Inferior parietal cortex (tissue), 1 donor: Measurements from ENCODE around the gene RAI1.

Experiments used
- DNase-seq: peaks from one replicate; pipeline ENCODE4 v3.0.0-alpha.2; 2016; ENCODE audit errors: extremely low spot score

The RAI1 gene

DNA sequence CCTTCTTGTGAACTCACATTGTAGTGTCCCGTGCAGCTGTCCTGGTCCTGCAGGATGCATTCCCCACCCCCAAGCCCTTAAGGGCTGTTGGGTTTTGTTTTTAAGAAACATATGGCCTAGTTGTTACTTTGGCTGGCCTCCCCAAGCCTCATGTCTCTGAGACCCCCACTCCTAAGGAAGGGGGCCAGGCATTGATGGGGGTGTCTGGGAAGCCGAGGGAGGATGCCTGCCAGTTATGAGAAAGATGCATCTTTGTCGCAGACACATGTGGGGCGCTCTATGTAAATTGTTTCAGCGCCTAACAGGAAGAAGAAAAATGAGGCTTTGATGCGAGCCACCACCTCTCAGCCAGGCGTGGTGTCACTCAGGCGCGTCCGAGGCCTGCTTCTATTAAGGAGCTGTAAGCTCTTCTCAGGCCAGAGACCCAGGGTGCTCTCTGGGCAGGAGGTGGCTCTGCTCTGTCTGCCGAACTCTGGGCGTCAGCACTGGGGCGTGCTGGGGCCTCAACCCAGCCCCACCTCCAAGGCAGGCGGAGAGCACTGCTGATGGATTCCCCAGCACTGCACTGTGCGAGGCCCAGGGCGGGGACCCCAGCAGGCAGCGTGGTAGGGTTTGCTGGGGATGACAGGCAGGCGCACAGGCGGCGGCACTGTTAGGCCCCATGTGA is 85.0 kb downstream of the RAI1 start:
- DNase-seq, result no peak

DNA sequence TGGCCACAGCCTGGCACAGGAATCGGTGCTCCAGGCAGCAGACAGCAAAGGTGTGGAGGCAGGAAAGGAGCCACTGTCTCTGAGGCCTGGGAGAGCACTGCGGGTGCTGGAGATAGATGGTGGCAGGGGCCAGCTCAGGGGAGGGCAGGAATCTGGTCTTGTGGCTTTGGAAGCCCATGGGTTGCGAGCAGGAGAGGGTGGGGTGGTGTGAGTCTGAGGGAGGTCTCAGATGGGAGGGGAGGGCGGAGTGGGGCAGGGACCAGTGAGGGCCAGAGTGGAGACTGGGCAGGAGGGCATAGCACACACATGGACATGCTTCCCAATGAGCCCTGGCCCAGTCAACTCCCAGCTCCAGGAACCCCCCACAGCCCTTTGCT is 85.5 kb downstream of the RAI1 start:
- DNase-seq, result no peak

DNA sequence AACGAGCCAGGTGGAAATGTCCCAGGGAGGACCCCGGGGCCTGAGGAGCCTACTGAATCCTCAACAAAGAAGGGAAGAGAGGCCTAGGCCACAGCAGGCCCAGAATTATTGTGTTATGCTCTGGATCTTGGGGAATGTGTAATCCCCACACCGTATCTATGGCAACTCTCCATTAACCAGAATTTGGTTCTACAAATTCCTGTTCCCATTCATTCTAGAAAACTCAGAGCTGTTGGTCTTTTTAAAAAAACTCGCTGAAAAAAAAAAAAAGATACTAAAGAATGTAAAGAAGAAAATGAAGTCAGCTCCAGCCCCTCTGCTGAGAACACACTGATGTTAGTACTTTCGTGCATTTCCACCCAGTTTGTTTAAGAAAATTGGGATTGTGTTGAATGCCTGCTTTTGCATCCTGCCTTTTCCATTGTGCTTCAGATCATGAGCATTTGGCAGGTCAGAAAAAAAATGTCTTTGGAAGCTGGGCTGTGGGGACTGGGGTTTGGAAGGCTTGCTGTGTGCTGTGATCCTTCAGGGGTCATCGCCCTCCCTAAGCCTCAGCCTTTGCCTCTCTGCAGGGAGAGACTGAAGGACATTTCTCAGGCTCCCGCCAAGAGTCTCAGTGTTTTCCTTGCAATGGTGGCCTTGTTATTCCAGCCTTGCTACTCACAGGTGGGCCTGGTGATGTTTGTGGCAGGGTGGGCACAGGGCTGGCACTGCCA is 86.1 kb downstream of the RAI1 start:
- no peak for DNase-seq

DNA sequence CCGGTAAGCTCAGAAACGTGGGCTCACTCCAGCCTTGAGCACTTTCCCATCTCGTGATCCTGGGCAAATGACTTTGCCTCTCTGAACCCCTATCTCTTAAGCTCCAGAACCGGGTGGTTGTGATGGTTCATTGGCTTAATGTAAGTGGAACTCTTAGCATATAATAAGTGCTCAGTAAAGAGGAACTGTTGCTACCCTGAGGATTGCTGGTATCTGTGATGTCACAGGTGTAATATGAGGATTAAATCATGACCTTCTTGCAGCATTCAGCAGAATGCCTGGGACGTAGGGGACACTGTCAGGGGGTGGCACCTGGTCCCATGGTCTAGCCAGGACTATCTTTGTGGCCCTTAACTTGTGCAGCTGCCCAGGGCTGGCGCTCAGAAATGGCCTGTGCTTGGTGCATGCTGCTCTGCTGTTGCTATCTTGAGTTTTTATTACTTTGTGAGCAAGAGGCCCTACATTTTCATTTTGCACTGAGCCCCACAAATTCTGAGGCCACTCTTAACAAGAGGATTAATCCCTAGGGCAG is 86.7 kb downstream of the RAI1 start:
- no peak for DNase-seq

DNA sequence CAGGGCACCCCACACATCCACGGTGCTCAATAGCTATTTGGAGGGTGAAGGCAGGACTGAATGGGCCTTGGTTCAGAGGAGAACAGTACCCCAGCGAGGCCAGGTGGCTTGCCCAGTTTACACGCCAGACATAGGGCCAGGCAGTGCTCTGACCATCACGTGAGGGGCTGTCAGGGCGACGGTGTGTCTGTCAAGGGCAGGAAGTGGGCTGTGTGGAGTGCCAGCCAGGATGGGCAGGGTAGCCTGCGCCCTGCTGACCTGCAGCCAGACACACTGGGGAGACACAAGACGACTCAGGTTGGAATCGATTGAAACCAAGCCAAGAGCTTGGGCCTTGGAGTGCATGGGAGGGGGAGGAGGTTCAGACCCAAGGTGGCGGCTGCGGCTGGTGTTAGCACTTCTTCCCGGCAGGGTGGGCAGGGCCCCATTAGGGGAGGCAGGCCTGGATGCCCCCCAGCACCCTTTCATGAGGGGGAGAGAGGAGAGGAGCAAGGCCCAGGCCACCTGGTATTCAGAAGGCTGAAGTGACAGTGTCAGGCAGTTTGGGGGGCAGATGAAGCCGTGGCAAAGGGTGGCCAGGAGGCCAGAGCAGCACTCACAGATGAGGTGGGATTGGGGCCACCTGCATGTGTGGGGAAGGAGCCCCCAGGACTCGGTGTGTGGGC is 87.3 kb downstream of the RAI1 start:
- DNase-seq, result no peak

DNA sequence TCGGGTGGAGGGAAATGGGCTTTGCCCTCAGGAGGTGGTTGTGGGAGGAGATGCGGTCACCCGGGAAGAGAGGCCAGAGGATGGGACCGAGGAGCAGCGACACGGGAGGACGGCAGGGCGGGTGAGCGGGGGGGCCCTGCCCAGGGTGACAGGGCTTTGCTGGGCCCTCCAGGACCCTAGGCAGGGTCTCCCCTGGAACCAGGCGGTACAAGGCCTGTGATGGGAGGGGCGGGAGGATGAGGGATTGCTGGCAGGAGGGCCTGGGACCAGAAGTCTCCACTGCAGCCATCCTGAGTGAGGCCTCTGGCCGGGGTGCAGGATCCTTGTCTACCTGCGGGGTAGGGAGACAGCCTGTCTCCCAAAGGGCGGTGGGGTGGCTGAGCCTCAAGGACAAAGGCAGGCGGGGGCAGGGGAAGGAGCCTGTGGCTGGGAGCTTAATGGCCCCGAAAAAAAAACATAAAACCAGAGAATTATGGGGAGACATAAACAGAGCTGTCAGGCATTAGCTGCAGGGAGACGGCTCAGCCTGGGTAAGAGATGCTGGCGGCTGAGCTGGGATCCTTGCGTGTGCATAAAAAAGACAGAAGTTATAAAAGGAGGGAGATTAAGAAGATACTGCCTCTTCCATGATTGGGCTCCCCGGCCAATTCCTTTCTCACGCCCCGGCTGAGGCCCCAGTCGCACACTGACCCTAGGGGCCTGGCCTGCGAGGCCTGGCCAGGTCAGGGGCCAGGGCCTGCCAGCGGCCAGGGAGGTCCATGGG is 88.8 kb downstream of the RAI1 start:
- DNase-seq, result no peak

DNA sequence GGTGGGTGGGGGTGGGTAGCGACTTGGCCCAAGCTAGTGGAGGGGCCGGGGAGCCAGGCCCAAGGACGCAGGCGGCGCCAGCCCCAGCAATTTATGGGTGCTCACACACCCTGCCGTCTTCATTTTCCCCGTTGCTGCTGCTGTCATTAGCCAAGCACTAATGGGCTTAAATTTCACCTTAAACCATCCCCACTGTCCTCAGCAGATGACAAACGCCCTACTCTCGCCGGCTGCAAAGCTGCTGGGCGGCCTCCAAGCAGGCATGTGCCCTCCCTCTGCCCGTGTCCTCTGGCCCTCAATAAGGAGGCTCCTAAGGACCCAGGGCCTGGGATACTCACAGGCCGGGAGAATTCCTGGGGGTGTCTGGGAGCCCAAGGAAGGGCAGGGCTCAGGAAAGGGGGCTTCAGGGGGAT is 89.4 kb downstream of the RAI1 start:
- no peak for DNase-seq

DNA sequence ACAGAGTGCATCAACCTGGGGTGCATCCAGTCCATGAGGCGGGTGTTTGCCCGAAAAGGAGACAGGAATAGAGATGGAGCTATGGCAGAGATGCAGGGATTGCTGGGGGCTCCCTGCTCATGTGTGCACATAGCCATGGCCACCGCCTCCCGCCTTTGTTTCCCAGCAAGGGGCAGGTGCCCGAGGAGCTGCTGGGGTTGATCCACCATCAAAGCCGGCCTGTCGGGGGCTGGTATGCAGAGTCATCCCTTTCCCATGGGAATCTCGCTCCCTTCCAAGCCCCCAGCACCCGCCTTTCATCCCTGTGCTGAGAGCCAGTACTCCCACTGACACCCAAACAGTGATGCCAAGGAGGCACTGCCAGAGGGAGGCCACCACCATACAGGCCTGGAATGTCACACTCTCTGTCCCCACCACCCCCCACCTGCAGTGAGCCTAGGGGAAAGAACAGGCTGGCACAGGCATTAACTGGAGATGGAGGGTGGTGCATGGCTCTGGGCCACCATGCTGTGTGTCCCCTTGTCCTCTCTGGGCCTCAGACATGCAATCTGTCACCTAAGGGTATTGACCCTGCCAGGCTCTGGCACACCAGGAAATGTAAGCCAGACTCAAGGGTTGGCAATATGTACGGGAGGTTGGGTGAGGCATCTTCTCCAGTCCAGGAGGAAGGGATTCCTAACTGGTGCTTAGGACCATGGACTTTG is 90.4 kb downstream of the RAI1 start:
- no peak for DNase-seq

DNA sequence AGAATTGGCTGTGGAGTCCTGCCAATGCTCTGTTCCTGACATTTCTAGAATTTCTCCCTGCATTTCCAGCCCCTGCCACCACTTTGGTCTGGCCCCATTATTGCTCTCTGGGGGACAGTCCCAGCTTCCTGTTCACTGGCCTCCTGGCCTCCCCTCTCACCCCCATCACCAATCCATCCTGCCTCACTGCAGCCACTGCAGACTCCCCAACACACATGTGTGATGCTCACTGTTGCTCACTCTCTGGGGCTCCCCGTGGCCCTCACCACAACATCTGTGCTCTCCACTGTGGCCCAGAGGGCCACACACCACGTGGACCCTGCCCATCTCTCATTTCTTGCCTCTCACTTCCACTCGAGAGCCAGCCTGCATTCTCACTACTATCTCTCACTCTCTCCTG is 91.0 kb downstream of the RAI1 start:
- DNase-seq, result no peak

DNA sequence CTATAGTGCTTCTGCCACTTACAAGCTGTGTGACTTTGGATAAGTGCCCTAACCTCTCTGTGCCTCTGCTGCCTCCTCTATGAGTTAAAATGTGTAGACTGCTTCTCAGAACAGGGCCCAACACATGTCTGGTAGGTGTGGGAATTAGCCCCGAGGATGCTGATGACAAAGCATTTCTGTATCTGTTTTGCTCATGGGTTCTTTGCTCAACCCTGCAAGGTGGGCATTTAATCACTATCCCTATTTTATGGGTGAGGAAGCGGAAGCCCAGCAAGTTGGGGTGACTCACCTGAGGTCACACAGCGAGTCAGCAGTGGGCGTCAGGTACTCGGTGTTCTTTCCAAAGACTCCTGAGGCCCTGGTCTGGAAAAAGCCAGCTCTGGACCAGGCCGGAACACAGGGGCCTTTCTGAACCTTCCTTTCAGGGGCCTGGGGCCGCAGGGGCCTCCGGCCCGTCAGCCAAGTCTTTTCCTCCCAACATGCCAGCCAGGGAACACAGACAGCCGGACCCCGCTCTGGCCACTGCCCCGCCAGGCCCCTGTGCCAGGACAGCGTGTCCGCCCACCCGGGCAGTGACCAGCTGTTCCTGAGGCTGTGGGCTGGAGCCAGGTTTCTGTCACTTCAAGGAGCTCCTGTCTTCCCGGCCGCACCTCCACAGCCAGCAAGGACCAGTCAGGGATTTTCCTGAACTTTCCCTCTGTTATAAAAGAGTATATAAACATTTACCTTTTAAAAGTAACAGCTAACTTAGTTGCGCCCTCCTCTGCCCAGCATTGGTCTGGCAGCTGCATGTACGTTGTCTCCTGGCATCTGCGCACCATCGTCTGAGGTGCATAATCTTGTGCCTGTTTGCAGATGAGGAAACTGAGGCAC is 93.0 kb downstream of the RAI1 start:
- DNase-seq, result no peak

DNA sequence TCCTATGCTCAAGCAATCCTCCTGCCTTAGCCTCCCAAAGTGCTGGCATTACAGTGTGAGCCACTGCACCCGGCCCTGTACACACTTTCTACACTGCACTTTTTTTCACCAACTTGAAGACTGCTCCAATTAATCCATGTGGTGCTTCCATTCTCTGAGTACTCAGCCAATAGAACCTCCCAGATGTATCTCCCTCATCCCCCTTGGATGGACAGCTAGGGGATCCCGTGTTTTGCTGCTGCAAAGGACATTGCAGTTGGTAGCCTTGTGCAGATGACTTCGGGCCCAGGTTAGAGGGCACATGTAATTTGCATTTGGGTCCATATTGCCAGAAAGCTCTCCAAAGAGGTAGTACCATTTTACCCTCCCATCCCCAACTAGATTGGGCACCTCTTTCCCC is 95.6 kb downstream of the RAI1 start:
- DNase-seq, result no peak

DNA sequence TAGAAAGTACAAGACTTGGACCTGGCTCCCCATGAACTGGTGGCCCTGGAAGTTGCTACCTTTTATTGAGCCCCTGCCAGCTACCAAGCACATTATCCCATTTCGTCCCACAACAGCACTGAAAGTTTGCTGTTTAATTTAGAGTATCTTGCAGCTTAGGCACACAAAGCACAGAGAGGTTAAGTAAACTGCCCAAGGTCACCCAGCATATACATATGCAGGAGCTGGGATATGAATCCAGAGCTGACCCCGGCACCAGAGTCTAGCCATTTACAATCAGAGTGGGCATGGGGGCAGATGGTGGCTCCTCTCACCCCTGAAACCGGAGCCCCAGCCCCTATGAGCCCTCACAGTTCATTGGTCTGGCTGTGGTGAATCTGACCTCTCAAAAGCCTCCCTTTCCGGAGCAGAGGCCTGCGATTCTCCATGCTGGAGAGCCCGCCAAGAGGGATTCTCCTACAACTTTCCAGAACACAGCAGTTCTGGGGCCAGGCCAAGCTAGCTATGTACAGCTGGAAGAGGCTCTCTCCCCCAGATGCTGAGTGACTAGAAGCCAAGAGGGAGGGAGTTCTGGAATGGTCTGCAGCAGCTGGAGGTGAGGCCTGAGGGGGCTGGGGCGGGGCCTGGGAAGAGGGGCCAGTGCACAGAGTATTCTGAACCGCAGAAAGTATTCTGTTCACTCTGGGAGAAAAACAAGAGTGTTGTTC is 97.2 kb downstream of the RAI1 start:
- no peak for DNase-seq

DNA sequence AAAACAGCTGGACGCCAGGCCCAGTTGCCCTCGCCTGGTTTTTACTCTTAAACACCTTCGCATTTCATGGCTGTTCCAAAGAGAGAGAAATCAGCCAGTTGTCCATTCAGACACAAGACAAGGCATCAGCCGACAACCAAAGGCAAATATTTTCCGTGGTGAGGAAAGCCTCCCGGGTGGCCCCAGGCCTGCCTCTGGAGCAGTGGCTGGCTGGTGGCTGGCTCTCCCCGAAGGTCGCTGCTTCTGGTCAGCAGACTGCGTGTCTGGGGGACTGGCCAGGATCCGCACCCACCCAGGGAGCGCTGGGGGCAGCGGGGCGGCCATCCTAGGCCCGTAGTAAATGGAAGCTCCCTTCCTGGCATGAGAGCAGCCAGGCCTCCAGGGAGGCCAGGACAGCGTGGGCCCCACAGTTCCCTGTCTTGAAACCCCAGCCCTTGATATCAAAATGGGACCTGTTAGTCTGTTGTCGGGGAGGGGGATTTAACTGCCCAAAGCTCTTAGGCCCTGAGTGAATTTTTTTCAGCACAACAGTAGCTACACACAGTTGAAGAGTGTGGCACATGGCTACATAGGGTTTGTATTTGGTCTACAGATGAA is 97.9 kb downstream of the RAI1 start:
- no peak for DNase-seq

DNA sequence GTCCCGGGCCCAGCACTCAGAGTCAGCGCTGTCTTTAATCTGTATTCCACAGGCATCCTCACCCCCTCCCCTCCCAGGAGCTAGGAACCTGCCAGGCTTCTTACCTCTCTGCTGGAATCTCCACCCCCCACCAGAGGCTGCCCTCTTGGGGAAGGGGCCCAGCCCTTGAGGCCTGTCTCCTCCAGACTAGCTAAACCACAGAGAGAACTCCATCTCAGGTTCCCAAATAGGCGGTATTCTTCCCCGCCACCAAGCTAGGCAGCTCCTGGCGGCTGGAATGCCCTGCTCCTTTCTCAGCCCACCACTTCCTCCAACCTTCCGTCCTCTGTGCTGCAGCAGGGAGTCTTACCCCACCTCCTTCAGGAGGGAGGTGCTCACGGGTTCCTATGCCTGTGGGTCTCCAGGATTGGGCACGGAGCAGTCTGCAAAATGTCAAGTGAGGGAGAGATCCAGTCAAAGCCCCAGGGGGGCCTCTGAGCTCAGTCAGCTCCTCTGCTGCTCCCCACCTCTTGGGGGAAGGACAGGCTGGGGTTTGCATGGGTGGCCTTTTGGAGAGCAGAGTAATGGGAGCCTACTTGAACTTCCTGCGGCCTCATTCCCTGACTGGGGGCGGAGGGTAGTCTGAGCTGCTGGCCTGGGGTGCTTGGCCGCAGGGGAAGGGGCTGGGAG is 99.8 kb downstream of the RAI1 start:
- no peak for DNase-seq

DNA sequence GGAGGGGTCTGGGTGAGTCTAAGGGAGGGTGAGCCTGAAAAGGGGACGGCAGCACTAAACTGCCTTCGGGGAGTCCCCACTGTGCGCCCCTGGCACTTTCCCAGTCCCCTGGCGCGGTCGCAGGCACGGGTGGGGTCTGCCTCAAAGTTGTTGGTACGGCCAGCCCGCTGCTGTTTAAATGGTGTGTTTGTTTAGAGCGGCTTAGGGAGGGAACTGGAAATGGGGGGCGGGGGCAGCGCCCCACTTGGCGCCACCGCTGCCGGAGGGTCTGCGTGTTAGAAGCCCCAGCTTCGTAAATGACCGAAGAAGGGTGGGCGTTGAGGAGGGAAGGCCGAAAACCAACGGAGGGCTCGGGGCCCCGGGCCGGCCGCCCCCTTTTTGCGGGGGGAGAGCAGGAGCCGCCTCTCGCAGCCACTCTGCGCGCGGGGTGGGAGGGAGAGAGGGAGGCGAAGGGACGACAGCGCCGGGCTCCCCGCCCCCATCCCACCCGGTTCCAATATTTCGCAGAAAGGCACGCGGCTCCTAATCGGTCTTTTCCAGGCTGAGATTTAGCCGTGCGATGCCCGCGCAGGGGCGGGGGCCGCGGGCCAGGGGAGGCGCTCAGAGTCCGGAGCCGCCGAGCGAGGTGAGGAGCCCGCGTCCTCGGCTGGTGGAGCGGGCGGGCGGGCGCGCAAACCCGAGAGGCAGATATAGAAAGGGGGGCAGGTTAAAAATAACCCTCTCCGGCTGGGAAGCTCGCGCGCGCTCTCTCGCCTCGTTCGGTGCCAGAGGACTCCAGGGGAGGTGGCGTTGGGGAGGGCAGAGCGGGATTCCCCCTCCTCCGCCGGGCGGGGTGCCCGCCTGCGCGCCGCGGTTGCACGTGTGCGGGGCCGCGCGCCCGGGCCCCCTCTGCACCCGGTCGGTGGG is 100.6 kb downstream of the RAI1 start:
- DNase-seq, result peak; percentile 73

DNA sequence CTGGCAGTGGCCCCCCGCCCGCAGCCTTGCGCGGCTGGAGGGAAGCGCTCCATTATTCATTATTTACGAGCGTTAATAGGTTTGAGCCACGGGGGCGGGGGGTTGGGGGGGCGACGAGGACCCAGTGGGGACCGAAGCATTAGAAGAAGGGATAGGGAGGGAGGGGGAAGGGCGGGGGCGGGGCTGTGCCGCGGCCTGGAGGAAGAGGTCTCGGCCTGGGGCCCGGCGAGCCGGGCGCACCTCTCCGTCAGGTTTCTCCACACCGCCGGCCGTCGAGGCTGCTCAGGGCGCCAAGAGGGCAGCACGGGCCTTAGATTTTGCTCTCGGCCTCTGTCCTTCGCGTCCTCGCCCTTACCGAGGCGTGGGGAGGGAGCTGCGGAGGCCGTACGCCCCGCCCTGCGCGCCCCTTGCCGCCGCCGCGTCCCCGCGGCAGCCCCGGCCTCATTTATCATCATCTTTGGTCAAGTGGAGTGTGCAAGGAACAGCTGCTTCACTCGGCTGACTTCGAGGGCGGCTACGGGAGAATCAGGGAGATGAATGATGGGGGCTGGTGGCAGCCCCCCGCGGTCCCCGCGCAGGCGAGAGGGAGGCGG is 101.4 kb downstream of the RAI1 start:
- DNase-seq, result no peak

DNA sequence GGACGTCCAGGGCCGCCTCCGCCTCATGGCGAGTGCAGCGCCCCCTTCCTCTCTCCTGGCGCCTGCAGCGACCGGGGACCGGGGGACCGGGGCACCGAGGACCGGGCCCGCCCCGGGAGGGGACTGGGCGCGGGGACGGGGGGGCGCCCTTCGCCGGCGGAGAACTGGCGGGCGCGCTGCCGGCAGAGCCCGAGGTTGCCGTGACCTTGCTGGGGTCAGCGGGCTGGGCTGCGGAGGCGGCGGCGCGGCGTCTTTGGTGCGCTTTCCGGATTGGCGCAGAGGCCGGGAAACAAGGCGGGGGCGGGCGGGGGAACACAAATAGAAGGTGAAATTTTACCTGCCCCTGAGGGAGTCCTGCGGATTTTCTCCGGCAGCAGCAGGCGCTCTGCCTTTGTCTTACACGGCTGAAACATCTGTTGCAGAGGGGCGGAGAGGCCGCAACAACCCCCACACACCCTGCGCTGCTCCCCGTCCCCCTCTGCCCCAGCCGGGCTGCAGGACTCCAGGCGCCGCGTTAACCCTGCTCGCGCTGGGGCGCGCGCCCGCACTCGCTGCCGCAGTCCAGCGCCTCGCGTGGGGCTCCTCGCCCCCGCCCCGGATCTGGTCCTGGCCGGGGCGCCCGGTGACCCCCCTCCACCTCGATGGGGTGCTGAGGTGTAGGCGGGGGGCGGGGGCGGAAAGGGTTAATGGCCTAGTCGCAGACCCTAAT is 102.0 kb downstream of the RAI1 start:
- DNase-seq, result no peak
